Measurements from ENCODE around the gene DISP2.

DISP2 gene

GRCh38 chr15:40357723-40358470, at the start of gene DISP2:
Gene DISP2 (plus strand): TSS chr15:40358219. CDS start chr15:40358322, 103 bp downstream.
- peak; percentile 89 for DNase-seq

- DNase-seq = no peak
These were observed 48.6 kb upstream of the DISP2 start for GRCh38 chr15:40309344-40309862.

- peak; percentile 52 for DNase-seq
These were observed 47.7 kb upstream of the DISP2 start for GRCh38 chr15:40310001-40310959.

- no peak for DNase-seq
These were observed 47.0 kb upstream of the DISP2 start for GRCh38 chr15:40310993-40311392.

GRCh38 chr15:40312370-40313158, 45.5 kb upstream of the DISP2 start:
- no peak for DNase-seq

- DNase-seq = no peak
These were observed 44.3 kb upstream of the DISP2 start for GRCh38 chr15:40313531-40314398.

- DNase-seq = no peak
These were observed 43.2 kb upstream of the DISP2 start for GRCh38 chr15:40314723-40315276.

- DNase-seq = no peak
These were observed 41.1 kb upstream of the DISP2 start for GRCh38 chr15:40316931-40317330.

- no peak for DNase-seq
These were observed 40.4 kb upstream of the DISP2 start for GRCh38 chr15:40317580-40317979.

GRCh38 chr15:40320409-40320808, 37.6 kb upstream of the DISP2 start:
- no peak for DNase-seq

- DNase-seq = peak; percentile 46
These were observed 37.1 kb upstream of the DISP2 start for GRCh38 chr15:40320931-40321371.

GRCh38 chr15:40322531-40323238, 35.3 kb upstream of the DISP2 start:
- no peak for DNase-seq

- DNase-seq = peak; percentile 83
These were observed 34.6 kb upstream of the DISP2 start, which contains the start of gene INAFM2 for GRCh38 chr15:40323239-40323952. Gene INAFM2 (plus strand): TSS chr15:40323692. CDS start chr15:40324056, 364 bp downstream.

- DNase-seq = no peak
These were observed 33.8 kb upstream of the DISP2 start for GRCh38 chr15:40323953-40324937.

GRCh38 chr15:40325188-40325587, 32.8 kb upstream of the DISP2 start:
- no peak for DNase-seq

GRCh38 chr15:40325700-40326099, 32.3 kb upstream of the DISP2 start:
- DNase-seq = no peak

GRCh38 chr15:40327457-40327856, 30.6 kb upstream of the DISP2 start:
- DNase-seq = no peak

- no peak for DNase-seq
These were observed 29.8 kb upstream of the DISP2 start for GRCh38 chr15:40328176-40328575.

GRCh38 chr15:40328751-40329150, 29.3 kb upstream of the DISP2 start:
- no peak for DNase-seq
